ENCODE results near the gene GPX7. TPM values are rescaled to one million over a fixed set of nuclear protein-coding genes. Genes with fewer than 3 reads are reported as not detected.

The GPX7 gene
- total RNA-seq, 2 experiments from 2014 or later: 11.7 to 12.5 TPM

DNA sequence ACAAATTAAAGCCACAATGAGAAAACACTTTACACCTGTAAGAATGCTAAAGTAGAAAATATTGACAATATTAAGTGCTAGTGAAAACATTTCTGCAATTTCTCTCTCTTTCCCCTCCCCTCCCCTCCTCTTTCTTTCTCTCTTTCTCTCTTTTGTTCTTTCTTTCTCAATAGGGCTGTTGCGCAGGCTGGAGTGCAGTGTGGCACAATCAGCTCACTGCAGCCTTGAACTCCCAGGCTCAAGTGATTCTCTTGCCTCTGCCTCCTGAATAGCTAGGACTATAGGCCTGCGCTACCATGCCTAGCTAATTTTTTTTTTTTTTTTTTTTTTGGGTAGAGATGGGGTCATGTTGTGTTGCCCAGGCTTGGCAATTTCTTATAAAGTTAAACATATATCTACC is 24.9 kb downstream of the GPX7 start:
- Mint-ChIP-seq H3K4me3 (no peak overlapping the region), H3K36me3 (ENCODE audit: low read depth) (peaks cover 1% of the 10 kb centered on the region), H3K27ac (no peak overlapping the region), H3K9me3 (no peaks in the 10 kb centered on the region), H3K27me3 (no peaks in the 10 kb centered on the region), H3K4me1 (ENCODE audit: low read depth) (peaks cover 36% of the 10 kb centered on the region)
- DNase-seq: no peak
- Histone ChIP-seq H3K4me3 (ENCODE audit: low read length) (no peak overlapping the region), H3K27ac (ENCODE audit: low read depth in 1 of 2, low read length in 2 of 2) (no peak overlapping the region), H3K4me1 (ENCODE audit: insufficient read depth, low read length) (peaks cover 24% of the 10 kb centered on the region), H3K9me3 (ENCODE audit: control insufficient read depth in 1 of 2, insufficient read depth in 1 of 2, low read length in 2 of 2) (peaks cover 0 to 3% of the 10 kb centered on the region in 2 experiments), H3K36me3 (ENCODE audit: insufficient read depth, low read length) (no peaks in the 10 kb centered on the region), H3K27me3 (ENCODE audit: control insufficient read depth in 1 of 2, insufficient read depth in 2 of 2, low read length in 2 of 2) (no peaks in the 10 kb centered on the region)
- intact Hi-C loops (cut with DNase I, micrococcal nuclease): no loop called here
- POLR2A ChIA-PET: interaction anchor here (0.6 to 1.1 kb wide), 2 partner anchors 11 to 74 kb away, joined by 3 read pairs; no protein-coding TSS in a partner anchor
- CTCF ChIA-PET: interaction anchor here (0.9 to 1.0 kb wide), 2 partner anchors 10 to 21 kb away, joined by 3 to 6 read pairs; no protein-coding TSS in a partner anchor
- ATAC-seq (ENCODE audit: poor library complexity): no peak
- TF ChIP-seq, protein P1, sequence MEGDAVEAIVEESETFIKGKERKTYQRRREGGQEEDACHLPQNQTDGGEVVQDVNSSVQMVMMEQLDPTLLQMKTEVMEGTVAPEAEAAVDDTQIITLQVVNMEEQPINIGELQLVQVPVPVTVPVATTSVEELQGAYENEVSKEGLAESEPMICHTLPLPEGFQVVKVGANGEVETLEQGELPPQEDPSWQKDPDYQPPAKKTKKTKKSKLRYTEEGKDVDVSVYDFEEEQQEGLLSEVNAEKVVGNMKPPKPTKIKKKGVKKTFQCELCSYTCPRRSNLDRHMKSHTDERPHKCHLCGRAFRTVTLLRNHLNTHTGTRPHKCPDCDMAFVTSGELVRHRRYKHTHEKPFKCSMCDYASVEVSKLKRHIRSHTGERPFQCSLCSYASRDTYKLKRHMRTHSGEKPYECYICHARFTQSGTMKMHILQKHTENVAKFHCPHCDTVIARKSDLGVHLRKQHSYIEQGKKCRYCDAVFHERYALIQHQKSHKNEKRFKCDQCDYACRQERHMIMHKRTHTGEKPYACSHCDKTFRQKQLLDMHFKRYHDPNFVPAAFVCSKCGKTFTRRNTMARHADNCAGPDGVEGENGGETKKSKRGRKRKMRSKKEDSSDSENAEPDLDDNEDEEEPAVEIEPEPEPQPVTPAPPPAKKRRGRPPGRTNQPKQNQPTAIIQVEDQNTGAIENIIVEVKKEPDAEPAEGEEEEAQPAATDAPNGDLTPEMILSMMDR (IDR thresholded peaks at IDR 0.05): no peak

DNA sequence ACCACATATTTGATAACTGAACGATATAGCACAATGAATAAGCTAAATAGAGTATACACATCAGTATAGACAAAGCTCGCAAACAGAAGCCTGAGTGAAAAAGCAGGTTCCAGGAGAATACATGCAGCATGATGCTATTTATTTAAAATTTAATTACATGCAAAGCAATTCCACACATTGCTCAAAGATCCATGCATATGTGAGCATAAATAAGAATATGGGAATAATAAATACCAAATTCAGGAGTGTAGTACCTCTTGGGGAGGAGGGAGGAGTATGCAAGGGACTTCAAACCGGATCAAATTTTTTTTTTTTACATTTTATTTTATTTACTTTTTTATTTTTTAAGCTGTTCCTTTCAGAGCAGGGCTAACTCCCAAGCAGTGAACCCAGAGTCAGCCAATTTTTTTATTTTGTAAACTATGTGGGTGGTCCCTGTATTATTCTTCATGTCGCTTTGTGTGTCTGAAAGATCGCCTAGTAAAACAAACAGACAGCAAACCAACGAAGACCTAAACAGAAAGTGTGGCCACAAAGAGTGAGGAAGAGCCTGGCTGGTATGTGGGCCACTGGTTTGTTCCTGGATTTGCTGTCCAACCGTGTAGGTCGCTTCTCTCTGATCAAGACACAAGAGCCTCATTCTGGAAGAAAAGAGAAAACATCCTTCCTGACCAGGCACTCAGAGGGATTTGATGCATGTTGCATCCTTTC is 26.6 kb downstream of the GPX7 start:
- TF ChIP-seq, protein P1 (IDR thresholded peaks at IDR 0.05): no peak
- Mint-ChIP-seq H3K9me3 (no peaks in the 10 kb centered on the region), H3K4me1 (ENCODE audit: low read depth) (peaks cover 47% of the 10 kb centered on the region), H3K27ac (peak overlapping the region; percentile 30), H3K36me3 (ENCODE audit: low read depth) (no peaks in the 10 kb centered on the region), H3K4me3 (no peak overlapping the region), H3K27me3 (no peaks in the 10 kb centered on the region)
- DNase-seq (no peak), ATAC-seq (ENCODE audit: poor library complexity) (no peak)
- CTCF ChIA-PET: no interaction called here
- no peaks in the 10 kb centered on the region for H3K27me3 ChIP-seq (ENCODE audit: control insufficient read depth in 1 of 2, insufficient read depth in 2 of 2, low read length in 2 of 2)
- H3K4me3 ChIP-seq (ENCODE audit: low read length): no peak overlapping the region
- H3K9me3 ChIP-seq (ENCODE audit: control insufficient read depth in 1 of 2, insufficient read depth in 1 of 2, low read length in 2 of 2): no peaks in the 10 kb centered on the region
- intact Hi-C loops (cut with DNase I, micrococcal nuclease): no loop called here
- H3K4me1 ChIP-seq (ENCODE audit: insufficient read depth, low read length): peaks cover 37% of the 10 kb centered on the region
- no peak overlapping the region for H3K27ac ChIP-seq (ENCODE audit: low read depth in 1 of 2, low read length in 2 of 2)
- POLR2A ChIA-PET: interaction anchor here (1.4 kb wide), 1 partner anchor 224 kb away, joined by 3 read pairs; the partner anchor contains the start of genes ORC1 and PRPF38A
- H3K36me3 ChIP-seq (ENCODE audit: insufficient read depth, low read length): no peaks in the 10 kb centered on the region

- POLR2A ChIA-PET: interaction anchor here (1.4 kb wide), 1 partner anchor 225 kb away, joined by 3 read pairs; the partner anchor contains the start of genes ORC1 and PRPF38A
- Histone ChIP-seq H3K36me3 (ENCODE audit: insufficient read depth, low read length) (no peaks in the 10 kb centered on the region), H3K27me3 (ENCODE audit: control insufficient read depth in 1 of 2, insufficient read depth in 2 of 2, low read length in 2 of 2) (no peaks in the 10 kb centered on the region), H3K4me1 (ENCODE audit: insufficient read depth, low read length) (peaks cover 42% of the 10 kb centered on the region), H3K9me3 (ENCODE audit: control insufficient read depth in 1 of 2, insufficient read depth in 1 of 2, low read length in 2 of 2) (no peaks in the 10 kb centered on the region), H3K4me3 (ENCODE audit: low read length) (no peak overlapping the region), H3K27ac (ENCODE audit: low read depth in 1 of 2, low read length in 2 of 2) (no peak overlapping the region)
- no peaks in the 10 kb centered on the region for H3K9me3 Mint-ChIP-seq
- H3K4me1 Mint-ChIP-seq (ENCODE audit: low read depth): peaks cover 52% of the 10 kb centered on the region
- H3K27ac Mint-ChIP-seq: peak overlapping the region; percentile 30
- intact Hi-C loops (cut with DNase I, micrococcal nuclease): no loop called here
- H3K36me3 Mint-ChIP-seq (ENCODE audit: low read depth): no peaks in the 10 kb centered on the region
- H3K27me3 Mint-ChIP-seq: no peaks in the 10 kb centered on the region
- no peak overlapping the region for H3K4me3 Mint-ChIP-seq
- ATAC-seq (ENCODE audit: poor library complexity) (no peak), DNase-seq (no peak)
- CTCF ChIA-PET: no interaction called here
- TF ChIP-seq, protein P1 (IDR thresholded peaks at IDR 0.05): no peak
These were observed 27.1 kb downstream of the GPX7 start for GRCh38 chr1:52629325-52629643.

Data from CD4-positive, alpha-beta T cell (primary cell).